ENCODE measurements around the gene IGDCC3.
A peak's percentile ranks its signal among the peaks of the same experiment; 100 is the strongest.
"Not testable (repeated sequence)": the region's sequence is repeated elsewhere in the genome, so short reads cannot be mapped to it uniquely, and the experiment has no call there.

Gene IGDCC3

GRCh38 chr15:65405791-65406423 lies 28.1 kb upstream of the IGDCC3 start:
- DNase-seq (ENCODE audit: low read depth) = no peak

- no peak for DNase-seq (ENCODE audit: low read depth)
Measured at GRCh38 chr15:65404186-65404872, 26.5 kb upstream of the IGDCC3 start.

GRCh38 chr15:65402961-65403360 lies 25.2 kb upstream of the IGDCC3 start:
- DNase-seq (ENCODE audit: low read depth) = no peak

- DNase-seq (ENCODE audit: low read depth) = no peak
Measured at GRCh38 chr15:65401611-65402240, 23.9 kb upstream of the IGDCC3 start.

- peak; percentile 36 for DNase-seq (ENCODE audit: low read depth)
Measured at GRCh38 chr15:65400760-65401610, 23.2 kb upstream of the IGDCC3 start.

- no peak for DNase-seq (ENCODE audit: low read depth)
Measured at GRCh38 chr15:65399997-65400396, 22.2 kb upstream of the IGDCC3 start.

- DNase-seq (ENCODE audit: low read depth) = no peak
Measured at GRCh38 chr15:65399001-65399706, 21.4 kb upstream of the IGDCC3 start.

GRCh38 chr15:65398486-65398885 lies 20.7 kb upstream of the IGDCC3 start:
- DNase-seq (ENCODE audit: low read depth) = not testable (repeated sequence)

GRCh38 chr15:65396965-65397317 lies 19.1 kb upstream of the IGDCC3 start:
- DNase-seq (ENCODE audit: low read depth) = no peak

GRCh38 chr15:65396283-65396964 lies 18.6 kb upstream of the IGDCC3 start:
- no peak for DNase-seq (ENCODE audit: low read depth)

- DNase-seq (ENCODE audit: low read depth) = no peak
Measured at GRCh38 chr15:65395567-65396202, 17.9 kb upstream of the IGDCC3 start.

- DNase-seq (ENCODE audit: low read depth) = no peak
Measured at GRCh38 chr15:65394936-65395335, 17.1 kb upstream of the IGDCC3 start.

- DNase-seq (ENCODE audit: low read depth) = no peak
Measured at GRCh38 chr15:65394280-65394789, 16.5 kb upstream of the IGDCC3 start.

- DNase-seq (ENCODE audit: low read depth) = no peak
Measured at GRCh38 chr15:65393557-65393956, 15.8 kb upstream of the IGDCC3 start.

- DNase-seq (ENCODE audit: low read depth) = no peak
Measured at GRCh38 chr15:65393091-65393490, 15.3 kb upstream of the IGDCC3 start.

GRCh38 chr15:65392368-65392767 lies 14.6 kb upstream of the IGDCC3 start:
- DNase-seq (ENCODE audit: low read depth) = no peak

GRCh38 chr15:65391732-65392131 lies 13.9 kb upstream of the IGDCC3 start:
- DNase-seq (ENCODE audit: low read depth) = no peak

GRCh38 chr15:65390447-65390846 lies 12.6 kb upstream of the IGDCC3 start:
- no peak for DNase-seq (ENCODE audit: low read depth)

- no peak for DNase-seq (ENCODE audit: low read depth)
Measured at GRCh38 chr15:65389226-65389625, 11.4 kb upstream of the IGDCC3 start.

GRCh38 chr15:65388306-65389080 lies 10.7 kb upstream of the IGDCC3 start:
- no peak for DNase-seq (ENCODE audit: low read depth)
